SHP77 treated with DMSO at 0.1 percent for 48 hours (cell line): ENCODE results near the gene ZNF227.
"Not testable (repeated sequence)": the region's sequence is repeated elsewhere in the genome, so short reads cannot be mapped to it uniquely, and the experiment has no call there.

Experiments
- DNase-seq: peaks from one replicate; lab custom pipeline; 2025; lab: John Stamatoyannopoulos, UW

ZNF227 gene

GRCh38 chr19:44212250-44212865 is at the start of gene ZNF227:
Gene ZNF227 (plus strand): TSS chr19:44212532. CDS start chr19:44217793, 5,261 bp downstream.
- DNase-seq = peak; percentile 78

- no peak for DNase-seq
Measured at GRCh38 chr19:44163789-44164188, 48.5 kb upstream of the ZNF227 start.

- no peak for DNase-seq
Measured at GRCh38 chr19:44164327-44164672, 48.0 kb upstream of the ZNF227 start.

GRCh38 chr19:44164673-44165512 is 47.4 kb upstream of the ZNF227 start, which contains the start of gene ZNF226:
Gene ZNF226 (plus strand): TSS chr19:44165100. CDS start chr19:44170081, 4,981 bp downstream.
- peak; percentile 99 for DNase-seq

- DNase-seq = not testable (repeated sequence)
Measured at GRCh38 chr19:44170660-44171059, 41.7 kb upstream of the ZNF227 start.

GRCh38 chr19:44176590-44176989 is 35.7 kb upstream of the ZNF227 start:
- DNase-seq = no peak

- DNase-seq = no peak
Measured at GRCh38 chr19:44180968-44181367, 31.4 kb upstream of the ZNF227 start.

- no peak for DNase-seq
Measured at GRCh38 chr19:44182145-44182544, 30.2 kb upstream of the ZNF227 start.

GRCh38 chr19:44190020-44190419 is 22.3 kb upstream of the ZNF227 start:
- no peak for DNase-seq

GRCh38 chr19:44192127-44192526 is 20.2 kb upstream of the ZNF227 start:
- no peak for DNase-seq

GRCh38 chr19:44196772-44197171 is 15.6 kb upstream of the ZNF227 start:
- no peak for DNase-seq

- no peak for DNase-seq
Measured at GRCh38 chr19:44202470-44202869, 9.9 kb upstream of the ZNF227 start.

- DNase-seq = no peak
Measured at GRCh38 chr19:44202974-44203373, 9.4 kb upstream of the ZNF227 start.

- DNase-seq = not testable (repeated sequence)
Measured at GRCh38 chr19:44203877-44204276, 8.5 kb upstream of the ZNF227 start.

GRCh38 chr19:44204772-44205171 is 7.6 kb upstream of the ZNF227 start:
- no peak for DNase-seq

GRCh38 chr19:44207126-44207803 is 5.1 kb upstream of the ZNF227 start:
- DNase-seq = peak; percentile 92

- no peak for DNase-seq
Measured at GRCh38 chr19:44212866-44213346, 574 bp downstream of the ZNF227 start.

GRCh38 chr19:44219926-44220325 is 7.6 kb downstream of the ZNF227 start:
- not testable (repeated sequence) for DNase-seq

- DNase-seq = not testable (repeated sequence)
Measured at GRCh38 chr19:44220761-44221160, 8.4 kb downstream of the ZNF227 start.

GRCh38 chr19:44221291-44221690 is 9.0 kb downstream of the ZNF227 start:
- DNase-seq = not testable (repeated sequence)

GRCh38 chr19:44228318-44228717 is 16.0 kb downstream of the ZNF227 start:
- DNase-seq = no peak

GRCh38 chr19:44232867-44233266 is 20.5 kb downstream of the ZNF227 start:
- no peak for DNase-seq

GRCh38 chr19:44236384-44236783 is 24.1 kb downstream of the ZNF227 start:
- no peak for DNase-seq
